HUES6 (cell line): Measurements from ENCODE around the gene CNTNAP5.

ENCODE experiments used
- H3K27ac ChIP-seq: 2 replicates; pipeline ENCODE4 v1.7.0; 2013; ENCODE audit warnings: low read depth, mild to moderate bottlenecking, low read length, inconsistent platforms
- H3K27me3 ChIP-seq: 2 replicates; pipeline ENCODE4 v1.6.1; 2013; ENCODE audit warnings: low read length; ENCODE audit not compliant: control insufficient read depth, insufficient read depth
- H3K36me3 ChIP-seq: 2 replicates; pipeline ENCODE4 v1.6.1; 2013; ENCODE audit warnings: low read length; ENCODE audit not compliant: control insufficient read depth, insufficient read depth
- H3K4me1 ChIP-seq: 2 replicates; pipeline ENCODE4 v1.6.1; 2013; ENCODE audit warnings: low read length; ENCODE audit not compliant: control insufficient read depth, insufficient read depth
- H3K4me3 ChIP-seq: 2 replicates; pipeline ENCODE4 v1.5.1; 2013; ENCODE audit warnings: low read depth, low read length
- H3K9ac ChIP-seq: one replicate; pipeline ENCODE4 v1.6.1; 2013; ENCODE audit warnings: mild to moderate bottlenecking, low read length
- H3K9me3 ChIP-seq: 2 replicates; pipeline ENCODE4 v1.6.1; 2013; ENCODE audit warnings: low read depth, low read length; ENCODE audit not compliant: control insufficient read depth, insufficient read depth

The CNTNAP5 gene

DNA sequence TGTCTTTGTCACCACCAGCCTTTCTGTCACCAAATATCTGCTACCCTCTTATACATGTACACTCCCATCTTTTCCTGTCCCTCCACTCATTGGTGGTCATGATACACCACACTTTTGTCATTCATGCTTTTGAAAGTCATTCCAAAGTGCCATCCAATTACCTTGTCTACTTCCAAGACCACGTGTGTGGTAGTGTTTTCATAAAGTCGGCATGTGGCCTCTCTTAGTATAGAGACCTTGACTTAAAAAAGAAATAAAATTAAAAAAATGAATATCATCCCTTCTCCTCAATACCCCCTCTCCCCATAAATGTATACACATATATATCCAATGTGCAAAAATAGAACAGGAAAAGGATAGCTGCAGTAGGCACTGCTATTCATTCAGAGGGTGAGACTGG is 271.4 kb downstream of the CNTNAP5 start:
- Histone ChIP-seq H3K36me3 (no peaks in the 10 kb centered on the region), H3K9ac (no peak overlapping the region), H3K4me3 (no peak overlapping the region), H3K4me1 (peaks cover 2% of the 10 kb centered on the region; the same call in 1 of the 2 replicates), H3K27me3 (no peaks in the 10 kb centered on the region), H3K9me3 (no peaks in the 10 kb centered on the region), H3K27ac (no peak overlapping the region)

DNA sequence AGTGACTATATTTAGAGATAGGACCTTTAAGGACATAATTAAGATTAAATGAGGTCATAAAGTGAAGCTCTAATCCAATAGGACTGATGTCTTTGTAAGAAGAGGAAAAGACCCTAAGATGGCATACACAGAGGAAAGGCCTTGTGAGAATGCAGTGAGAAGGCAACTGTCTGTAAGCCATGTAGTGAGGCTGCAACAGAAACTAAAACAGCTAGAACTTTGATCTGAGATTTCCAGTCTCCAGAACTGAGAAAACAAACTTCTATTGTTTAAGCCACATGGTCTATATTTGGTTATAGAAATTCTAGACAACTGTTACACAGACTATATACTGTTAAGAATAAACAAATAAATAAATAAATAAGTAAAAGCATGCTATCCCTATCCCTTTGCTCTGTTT is 276.8 kb downstream of the CNTNAP5 start:
- Histone ChIP-seq H3K27ac (no peak overlapping the region), H3K9ac (no peak overlapping the region), H3K36me3 (no peaks in the 10 kb centered on the region), H3K9me3 (peaks cover 4% of the 10 kb centered on the region; the same call in 1 of the 2 replicates), H3K4me1 (no peaks in the 10 kb centered on the region), H3K27me3 (no peaks in the 10 kb centered on the region), H3K4me3 (no peak overlapping the region)

GRCh38 chr2:124308319-124309062 is 283.4 kb downstream of the CNTNAP5 start:
- H3K4me1 ChIP-seq = no peaks in the 10 kb centered on the region
- H3K4me3 ChIP-seq = no peak overlapping the region
- H3K9ac ChIP-seq = no peak overlapping the region
- 0 out of 2 replicates have a peak, but pooled peaks cover 3% of the 10 kb centered on the region for H3K9me3 ChIP-seq
- no peak overlapping the region for H3K27ac ChIP-seq
- H3K36me3 ChIP-seq = no peaks in the 10 kb centered on the region
- no peaks in the 10 kb centered on the region for H3K27me3 ChIP-seq

DNA sequence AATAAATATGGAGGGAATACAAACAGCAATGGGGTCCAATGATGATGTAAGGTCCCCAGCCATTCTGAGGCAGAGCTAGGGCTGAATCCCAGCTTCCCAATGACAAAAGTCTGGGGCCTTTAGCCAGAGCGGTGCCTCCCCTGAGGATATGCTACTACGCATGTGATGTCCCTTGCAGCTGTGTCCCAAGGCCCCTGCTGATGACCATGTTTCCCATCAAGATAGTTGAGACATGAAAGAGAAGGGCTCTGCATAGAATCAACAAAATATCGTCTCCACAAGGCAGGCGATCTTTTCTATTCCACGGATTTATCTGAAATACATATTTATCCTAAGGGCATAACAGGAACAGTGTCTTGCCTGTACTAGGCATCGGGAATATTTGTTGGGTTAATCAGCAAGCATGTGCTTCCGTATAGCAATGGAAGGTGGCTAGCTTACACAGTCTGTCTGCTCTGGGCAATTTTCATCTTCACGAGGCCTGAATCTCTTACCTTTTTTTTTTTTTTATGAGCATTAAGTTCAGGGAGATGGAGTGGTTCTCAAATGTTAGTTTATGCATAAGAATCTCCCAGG is 284.6 kb downstream of the CNTNAP5 start:
- Histone ChIP-seq H3K27ac (no peak overlapping the region), H3K9ac (no peak overlapping the region), H3K9me3 (0 out of 2 replicates have a peak, but pooled peaks cover 3% of the 10 kb centered on the region), H3K27me3 (no peaks in the 10 kb centered on the region), H3K4me1 (no peaks in the 10 kb centered on the region), H3K4me3 (no peak overlapping the region), H3K36me3 (no peaks in the 10 kb centered on the region)

DNA sequence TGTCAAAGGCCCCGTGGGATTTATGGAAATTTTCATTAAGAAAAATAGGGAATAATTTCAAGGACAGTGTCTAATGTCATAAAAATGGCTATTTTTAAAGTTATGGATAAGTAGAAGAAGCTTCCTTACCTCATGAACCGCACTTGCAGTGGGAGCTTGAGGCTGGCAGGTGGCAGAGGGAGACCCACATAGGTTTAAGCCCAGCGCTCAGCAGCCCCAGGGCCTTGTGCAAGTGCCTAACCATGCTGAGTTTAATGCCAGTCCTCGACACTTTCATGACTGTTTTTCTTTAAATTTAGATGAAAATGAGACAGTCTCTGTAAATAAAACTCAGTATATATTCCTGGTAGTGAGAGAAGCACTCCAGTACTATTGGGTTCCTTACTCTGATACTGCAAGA is 285.6 kb downstream of the CNTNAP5 start:
- H3K9ac ChIP-seq = no peak overlapping the region

GRCh38 chr2:124314084-124314483 is 289.0 kb downstream of the CNTNAP5 start:
- H3K9ac ChIP-seq = no peak overlapping the region
- H3K9me3 ChIP-seq = 0 out of 2 replicates have a peak, but pooled peaks cover 3% of the 10 kb centered on the region
- no peak overlapping the region for H3K4me3 ChIP-seq
- H3K4me1 ChIP-seq = no peaks in the 10 kb centered on the region
- no peaks in the 10 kb centered on the region for H3K36me3 ChIP-seq
- no peaks in the 10 kb centered on the region for H3K27me3 ChIP-seq
- no peak overlapping the region for H3K27ac ChIP-seq

More for the DNA sequence above, 285.6 kb downstream of the CNTNAP5 start:
- Histone ChIP-seq H3K4me3 (no peak overlapping the region), H3K36me3 (no peaks in the 10 kb centered on the region), H3K27ac (no peak overlapping the region), H3K27me3 (no peaks in the 10 kb centered on the region), H3K4me1 (no peaks in the 10 kb centered on the region), H3K9me3 (0 out of 2 replicates have a peak, but pooled peaks cover 3% of the 10 kb centered on the region)

DNA sequence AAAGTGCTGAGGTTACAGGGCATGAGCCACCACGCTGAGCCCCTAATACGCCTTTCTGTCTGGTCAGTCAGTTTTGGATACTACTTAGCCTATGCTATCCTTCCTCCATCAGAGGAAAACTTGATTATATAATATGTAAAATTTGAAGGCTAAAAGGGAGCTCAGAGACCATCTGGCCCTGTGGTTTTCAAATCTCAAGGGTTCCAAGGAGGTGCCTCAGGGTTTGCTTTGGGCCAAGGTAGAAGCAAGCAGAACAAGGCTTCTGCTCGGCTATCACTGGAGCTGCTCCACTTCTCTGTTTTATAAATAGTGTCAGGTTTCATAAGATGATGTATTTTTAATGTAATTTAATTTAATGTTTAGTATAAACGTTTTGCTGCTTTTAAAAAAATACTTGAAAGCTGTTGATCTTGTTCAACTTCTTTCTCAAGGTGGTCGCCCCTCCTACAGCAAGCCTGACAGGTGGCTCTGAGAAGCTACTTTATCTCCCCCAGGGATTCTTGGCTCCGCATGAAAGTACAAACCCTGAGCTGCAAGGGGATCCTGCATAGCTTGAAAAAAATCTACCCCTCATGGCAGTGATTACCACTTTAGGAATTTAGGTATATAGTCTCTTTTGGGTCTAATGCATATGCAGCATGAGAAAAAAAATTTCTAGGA is 290.3 kb downstream of the CNTNAP5 start:
- Histone ChIP-seq H3K27ac (no peak overlapping the region), H3K4me3 (no peak overlapping the region), H3K9ac (no peak overlapping the region), H3K36me3 (no peaks in the 10 kb centered on the region), H3K9me3 (0 out of 2 replicates have a peak, but pooled peaks cover 3% of the 10 kb centered on the region), H3K4me1 (no peaks in the 10 kb centered on the region), H3K27me3 (no peaks in the 10 kb centered on the region)

GRCh38 chr2:124316133-124316532 is 291.0 kb downstream of the CNTNAP5 start:
- Histone ChIP-seq H3K36me3 (no peaks in the 10 kb centered on the region), H3K4me1 (0 out of 2 replicates have a peak, but pooled peaks cover 2% of the 10 kb centered on the region), H3K9ac (no peak overlapping the region), H3K4me3 (no peak overlapping the region), H3K9me3 (0 out of 2 replicates have a peak, but pooled peaks cover 3% of the 10 kb centered on the region), H3K27me3 (no peaks in the 10 kb centered on the region), H3K27ac (no peak overlapping the region)

GRCh38 chr2:124316881-124317605 is 292.0 kb downstream of the CNTNAP5 start:
- no peaks in the 10 kb centered on the region for H3K27me3 ChIP-seq
- 0 out of 2 replicates have a peak, but pooled peaks cover 2% of the 10 kb centered on the region for H3K4me1 ChIP-seq
- no peaks in the 10 kb centered on the region for H3K36me3 ChIP-seq
- no peak overlapping the region for H3K4me3 ChIP-seq
- no peaks in the 10 kb centered on the region for H3K9me3 ChIP-seq
- no peak overlapping the region for H3K27ac ChIP-seq
- H3K9ac ChIP-seq = no peak overlapping the region

GRCh38 chr2:124317628-124318027 is 292.5 kb downstream of the CNTNAP5 start:
- Histone ChIP-seq H3K36me3 (no peaks in the 10 kb centered on the region), H3K4me3 (no peak overlapping the region), H3K9me3 (no peaks in the 10 kb centered on the region), H3K9ac (no peak overlapping the region), H3K27ac (no peak overlapping the region), H3K4me1 (0 out of 2 replicates have a peak, but pooled peaks cover 2% of the 10 kb centered on the region), H3K27me3 (no peaks in the 10 kb centered on the region)
